Measurements from ENCODE around the gene ARL14EPL. TPM values are rescaled to one million over a fixed set of nuclear protein-coding genes. Genes with fewer than 3 reads are reported as not detected.

ARL14EPL gene
- total RNA-seq, 4 donors from 2014 or later: not detected

DNA sequence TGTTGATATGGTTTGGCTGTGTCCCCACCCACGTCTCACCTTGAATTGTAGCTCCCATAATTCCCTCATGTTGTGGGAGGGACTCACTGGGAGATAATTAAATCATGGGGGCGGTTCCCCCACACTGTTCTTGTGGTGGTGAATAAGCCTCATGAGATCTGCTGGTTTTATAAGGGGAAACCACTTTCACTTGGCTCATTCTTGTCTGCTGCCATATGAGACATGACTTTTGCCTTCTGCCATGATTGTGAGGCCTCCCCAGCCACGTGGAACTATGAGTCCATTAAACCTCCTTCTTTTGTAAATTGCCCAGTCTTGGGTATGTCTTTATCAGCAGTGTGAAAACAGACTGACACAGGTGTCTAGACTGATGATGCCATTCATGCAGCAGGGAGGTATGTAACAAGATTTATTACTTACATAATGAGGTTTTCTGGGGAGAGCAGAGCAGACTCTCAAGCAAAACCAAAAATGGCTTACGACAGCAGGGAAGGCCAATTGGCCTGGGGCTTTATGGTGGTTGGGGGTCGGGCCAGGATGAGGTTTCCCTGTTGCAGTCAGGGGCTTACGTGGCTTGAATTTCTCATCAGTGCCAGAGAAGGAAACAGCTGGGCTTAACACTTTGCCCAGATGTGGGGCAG is 43.0 kb downstream of the ARL14EPL start:
- TF ChIP-seq, protein P1, sequence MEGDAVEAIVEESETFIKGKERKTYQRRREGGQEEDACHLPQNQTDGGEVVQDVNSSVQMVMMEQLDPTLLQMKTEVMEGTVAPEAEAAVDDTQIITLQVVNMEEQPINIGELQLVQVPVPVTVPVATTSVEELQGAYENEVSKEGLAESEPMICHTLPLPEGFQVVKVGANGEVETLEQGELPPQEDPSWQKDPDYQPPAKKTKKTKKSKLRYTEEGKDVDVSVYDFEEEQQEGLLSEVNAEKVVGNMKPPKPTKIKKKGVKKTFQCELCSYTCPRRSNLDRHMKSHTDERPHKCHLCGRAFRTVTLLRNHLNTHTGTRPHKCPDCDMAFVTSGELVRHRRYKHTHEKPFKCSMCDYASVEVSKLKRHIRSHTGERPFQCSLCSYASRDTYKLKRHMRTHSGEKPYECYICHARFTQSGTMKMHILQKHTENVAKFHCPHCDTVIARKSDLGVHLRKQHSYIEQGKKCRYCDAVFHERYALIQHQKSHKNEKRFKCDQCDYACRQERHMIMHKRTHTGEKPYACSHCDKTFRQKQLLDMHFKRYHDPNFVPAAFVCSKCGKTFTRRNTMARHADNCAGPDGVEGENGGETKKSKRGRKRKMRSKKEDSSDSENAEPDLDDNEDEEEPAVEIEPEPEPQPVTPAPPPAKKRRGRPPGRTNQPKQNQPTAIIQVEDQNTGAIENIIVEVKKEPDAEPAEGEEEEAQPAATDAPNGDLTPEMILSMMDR (IDR thresholded peaks at IDR 0.05; ENCODE audit: low read depth): no peak

DNA sequence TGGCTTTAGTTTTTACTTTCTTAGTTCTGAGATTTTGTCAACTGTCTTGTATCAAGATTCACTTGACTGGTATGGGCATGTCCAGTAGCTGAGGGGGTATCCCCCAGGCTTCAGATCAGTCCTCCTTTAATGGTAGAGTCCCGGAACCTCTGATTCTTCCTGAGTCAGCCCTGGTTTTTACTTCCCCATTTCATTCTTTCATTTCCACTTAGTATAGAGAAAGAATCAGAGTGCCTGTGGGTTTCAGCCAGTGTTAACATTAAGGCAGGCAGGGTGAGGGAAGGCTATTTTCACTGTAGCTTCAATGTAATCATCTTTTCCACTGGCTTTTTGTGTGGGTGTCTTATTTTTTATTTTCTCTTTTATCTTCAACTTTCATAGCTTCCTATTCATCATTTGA is 44.2 kb downstream of the ARL14EPL start:
- TF ChIP-seq, protein P1 (IDR thresholded peaks at IDR 0.05; ENCODE audit: low read depth): no peak

DNA sequence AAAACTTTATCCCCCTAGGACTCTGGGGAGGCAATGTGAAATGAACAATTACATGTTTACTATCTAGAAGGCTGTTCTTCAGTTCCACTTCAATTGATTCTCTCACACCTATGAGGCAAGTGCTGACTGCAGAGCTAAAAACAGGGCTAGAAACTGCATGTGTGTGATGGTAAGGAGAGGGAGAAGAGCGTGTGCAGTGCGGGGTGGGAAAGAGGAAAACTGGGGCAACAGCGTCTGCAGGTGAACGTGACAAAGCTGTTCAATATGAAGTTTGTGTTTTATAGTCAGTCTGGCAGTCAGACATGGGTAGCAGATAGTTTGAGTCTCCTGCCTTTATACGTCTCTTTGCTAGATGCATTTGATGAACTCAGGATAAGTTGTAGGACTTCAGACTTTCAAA is 45.9 kb downstream of the ARL14EPL start:
- TF ChIP-seq, protein P1 (IDR thresholded peaks at IDR 0.05; ENCODE audit: low read depth): no peak

DNA sequence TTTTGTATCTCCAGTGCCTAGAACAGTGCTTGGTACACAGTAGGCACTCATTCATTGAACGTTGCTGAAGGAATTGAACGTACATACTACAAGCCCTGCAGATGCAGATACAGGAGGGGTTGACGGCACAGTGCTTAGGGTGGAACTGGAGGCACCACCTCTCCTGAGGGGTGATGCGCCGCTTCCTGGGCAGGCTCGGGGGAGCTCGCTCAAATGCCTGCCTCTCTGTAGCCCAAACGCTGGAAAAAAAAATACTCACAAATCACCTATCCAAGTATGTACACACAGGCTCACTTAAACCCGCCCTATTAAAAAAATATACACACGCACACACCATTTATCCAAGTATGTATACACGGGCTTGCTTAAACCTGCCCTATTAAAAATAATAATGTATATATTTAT is 52.0 kb downstream of the ARL14EPL start:
- TF ChIP-seq, protein P1 (IDR thresholded peaks at IDR 0.05; ENCODE audit: low read depth): no peak

DNA sequence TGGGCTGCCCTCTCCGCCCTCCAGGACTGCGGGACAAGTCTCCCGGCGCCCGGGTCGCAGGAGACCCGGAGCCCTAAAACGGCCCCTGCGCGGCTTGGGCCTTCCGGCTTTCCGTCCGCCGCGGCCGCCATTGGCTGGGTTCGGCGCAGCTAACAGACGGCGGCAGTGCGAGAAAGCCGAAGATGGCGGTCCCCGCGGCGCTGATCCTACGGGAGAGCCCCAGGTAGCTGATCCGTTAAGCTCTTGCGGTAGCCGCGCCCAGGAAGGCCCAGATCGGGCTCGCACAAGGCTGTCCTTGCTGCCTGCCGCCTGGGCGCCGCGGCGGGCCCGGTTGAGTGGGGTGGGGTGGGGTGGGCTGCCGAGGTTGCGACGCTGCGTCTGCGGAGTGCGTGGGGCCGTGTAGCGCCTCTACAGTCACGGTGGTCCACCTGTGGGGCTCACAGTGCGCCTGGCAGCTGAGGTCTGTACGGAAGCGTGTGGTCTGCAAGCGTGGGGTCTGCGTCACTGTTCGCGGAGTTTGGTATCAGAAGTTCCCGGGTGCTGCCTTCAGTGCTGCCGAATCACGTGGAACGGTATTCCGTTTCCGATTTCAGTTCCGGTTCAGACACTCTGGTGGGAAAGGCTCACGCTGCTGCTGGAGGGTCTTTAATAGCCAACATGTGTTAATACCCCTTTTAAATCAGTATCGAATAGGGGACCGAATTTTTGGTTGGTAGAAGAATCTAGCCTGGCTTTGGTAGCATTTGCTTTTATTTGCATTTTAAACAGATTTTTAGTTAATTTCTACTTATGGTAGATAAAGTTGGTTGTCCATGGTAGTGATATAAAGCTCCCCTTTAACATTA is 52.8 kb downstream of the ARL14EPL start, which contains the start of gene COMMD10:
COMMD10 (plus strand) TSS at position 155 of the 845 bp plus-strand sequence.
- TF ChIP-seq, protein P1 (IDR thresholded peaks at IDR 0.05; ENCODE audit: low read depth): no peak

DNA sequence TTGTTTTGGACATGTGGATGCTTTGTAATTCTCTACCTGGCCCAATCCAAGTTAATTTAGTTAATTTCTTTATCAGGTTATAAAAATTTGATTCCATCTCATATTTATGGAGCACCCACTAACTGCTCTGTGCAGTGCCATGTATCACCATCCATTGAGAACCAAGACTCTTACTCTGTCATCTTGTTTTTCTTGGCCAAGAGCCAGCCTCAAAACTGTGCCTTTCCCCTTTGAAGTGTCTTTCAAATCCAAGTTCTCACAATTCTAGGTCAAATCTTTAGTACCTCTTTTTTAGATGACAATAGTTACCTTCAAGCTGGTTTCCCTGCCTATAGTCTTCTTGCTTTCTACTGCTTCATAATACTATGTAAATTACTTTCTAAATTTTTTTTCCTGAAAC is 55.8 kb downstream of the ARL14EPL start:
- TF ChIP-seq, protein P1 (IDR thresholded peaks at IDR 0.05; ENCODE audit: low read depth): no peak

DNA sequence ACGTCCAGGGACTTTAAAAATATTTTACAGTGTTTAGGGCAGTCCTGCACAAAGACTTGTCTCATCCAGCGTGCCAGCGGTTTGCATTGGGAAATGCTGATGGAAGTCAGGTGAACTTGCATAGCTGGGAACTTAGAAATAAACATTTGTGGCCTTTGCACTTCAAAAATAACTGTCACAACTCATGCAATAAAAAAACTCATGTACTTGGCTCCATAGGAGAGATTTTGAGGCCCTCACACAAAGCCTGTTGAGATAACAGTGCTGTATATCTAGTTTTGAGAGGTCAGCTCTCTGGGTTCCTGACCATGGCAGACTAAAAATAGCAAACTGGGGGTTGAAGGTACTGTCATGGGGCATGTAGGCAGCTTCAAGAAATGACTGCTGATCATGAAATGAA is 58.0 kb downstream of the ARL14EPL start:
- TF ChIP-seq, protein P1 (IDR thresholded peaks at IDR 0.05; ENCODE audit: low read depth): no peak
